HG03521 (cell line): Measurements from ENCODE around the gene HNRNPA1L2.
A peak's percentile ranks its signal among the peaks of the same experiment; 100 is the strongest.
"Not testable (repeated sequence)": the region's sequence is repeated elsewhere in the genome, so short reads cannot be mapped to it uniquely, and the experiment has no call there.

ENCODE experiments used
- ATAC-seq: cut with Tn5 transposase; IDR thresholded peaks from one replicate; pipeline ENCODE4 v1.9.1; 2021; ENCODE audit warnings: mild to moderate bottlenecking, moderate library complexity; ENCODE audit not compliant: unreplicated experiment

The HNRNPA1L2 gene

DNA sequence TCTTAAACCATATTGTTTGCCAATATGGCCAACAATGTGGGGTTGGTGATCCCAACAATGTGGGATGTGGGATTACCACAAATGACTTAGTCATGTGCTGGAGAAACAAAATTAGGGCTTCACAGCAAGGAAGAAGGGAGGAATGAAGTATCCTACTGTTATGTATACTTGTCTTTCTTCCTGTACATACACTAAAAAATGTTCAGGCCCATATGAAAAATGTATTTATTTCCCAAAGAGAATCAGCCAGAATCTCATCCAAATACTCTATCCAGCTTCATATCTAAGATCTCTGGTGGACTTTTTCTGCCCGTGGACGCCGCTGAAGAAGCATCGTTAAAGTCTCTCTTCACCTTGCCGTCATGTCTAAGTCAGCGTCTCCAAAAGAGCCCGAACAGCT is at the start of gene HNRNPA1L2:
HNRNPA1L2 (plus strand) TSS at position 301 of the 400 bp plus-strand sequence; CDS start at position 363, 62 bp downstream.
- ATAC-seq: no peak

DNA sequence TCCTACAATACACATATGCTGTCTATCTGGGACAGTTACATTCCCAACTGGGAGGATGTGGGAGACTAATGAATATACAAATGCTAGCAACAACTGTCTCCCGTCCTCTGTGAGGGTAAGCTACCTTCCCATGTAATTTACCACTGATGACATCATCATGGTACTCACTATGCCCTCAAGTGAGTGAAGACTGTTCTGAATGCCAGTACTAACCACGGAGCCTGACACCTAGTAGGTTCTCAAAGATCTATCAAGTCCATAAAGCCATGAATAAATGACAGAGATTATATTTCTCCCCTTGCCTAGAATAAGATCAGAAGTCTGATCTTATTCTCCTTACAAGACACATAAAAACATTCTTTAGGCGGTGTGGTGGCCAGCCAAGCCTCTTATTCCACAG is 49.1 kb upstream of the HNRNPA1L2 start:
- not testable (repeated sequence) for ATAC-seq

DNA sequence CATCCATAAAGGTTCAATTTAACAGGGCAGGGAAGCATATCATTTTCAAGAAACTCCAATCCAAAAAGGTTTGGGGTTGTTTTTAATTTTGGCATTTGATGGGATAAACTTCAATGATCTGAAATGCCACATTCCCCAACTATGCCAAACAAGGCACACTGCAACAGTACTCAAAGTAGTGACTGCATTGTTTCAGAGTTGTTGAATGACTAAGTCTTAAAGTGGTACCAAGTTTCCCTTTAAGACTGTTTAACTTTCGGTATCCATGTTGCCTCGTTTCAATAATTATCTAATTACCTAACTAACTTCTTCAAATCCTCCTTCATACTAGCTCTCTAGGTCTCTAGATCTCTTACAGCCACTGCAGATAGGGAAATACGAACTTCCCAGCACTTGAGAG is 48.4 kb upstream of the HNRNPA1L2 start:
- ATAC-seq: not testable (repeated sequence)

DNA sequence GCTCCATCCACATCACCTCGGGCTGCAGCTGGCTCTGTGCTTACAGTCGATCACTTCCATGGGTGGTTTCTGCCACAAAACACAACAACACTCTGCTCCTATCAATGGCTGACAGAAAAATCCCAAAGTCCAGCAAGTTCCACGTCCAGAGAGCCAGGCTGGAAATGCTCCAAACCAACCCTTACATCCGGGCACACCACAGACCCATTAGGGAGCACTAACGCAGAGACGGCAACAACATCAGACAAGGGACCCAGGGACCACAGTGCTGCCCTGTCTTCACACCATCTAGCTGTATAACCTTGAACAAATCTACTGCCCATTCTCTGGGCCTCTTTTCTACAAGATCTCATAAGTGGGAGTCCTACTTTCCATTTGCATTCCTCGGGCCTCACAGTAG is 47.9 kb upstream of the HNRNPA1L2 start:
- not testable (repeated sequence) for ATAC-seq

DNA sequence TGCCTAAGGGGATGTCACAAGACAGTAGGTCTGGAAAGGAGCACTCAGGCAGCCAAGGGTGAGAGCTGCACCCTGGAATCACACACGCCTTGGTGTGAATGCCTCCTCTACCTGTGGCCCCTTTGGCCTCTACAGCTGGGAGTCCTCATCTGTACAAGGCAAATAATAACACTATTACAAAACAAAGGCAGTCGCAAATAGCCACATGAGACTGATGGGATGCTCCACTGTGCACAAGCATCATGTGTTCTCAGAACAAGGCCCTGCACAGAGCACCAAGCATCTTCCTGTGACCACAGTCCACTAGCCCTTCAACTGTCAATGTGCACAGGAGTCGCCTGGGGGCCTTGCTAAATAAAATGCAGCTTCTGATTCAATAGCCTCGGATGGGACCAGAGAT is 44.6 kb upstream of the HNRNPA1L2 start:
- ATAC-seq: no peak

DNA sequence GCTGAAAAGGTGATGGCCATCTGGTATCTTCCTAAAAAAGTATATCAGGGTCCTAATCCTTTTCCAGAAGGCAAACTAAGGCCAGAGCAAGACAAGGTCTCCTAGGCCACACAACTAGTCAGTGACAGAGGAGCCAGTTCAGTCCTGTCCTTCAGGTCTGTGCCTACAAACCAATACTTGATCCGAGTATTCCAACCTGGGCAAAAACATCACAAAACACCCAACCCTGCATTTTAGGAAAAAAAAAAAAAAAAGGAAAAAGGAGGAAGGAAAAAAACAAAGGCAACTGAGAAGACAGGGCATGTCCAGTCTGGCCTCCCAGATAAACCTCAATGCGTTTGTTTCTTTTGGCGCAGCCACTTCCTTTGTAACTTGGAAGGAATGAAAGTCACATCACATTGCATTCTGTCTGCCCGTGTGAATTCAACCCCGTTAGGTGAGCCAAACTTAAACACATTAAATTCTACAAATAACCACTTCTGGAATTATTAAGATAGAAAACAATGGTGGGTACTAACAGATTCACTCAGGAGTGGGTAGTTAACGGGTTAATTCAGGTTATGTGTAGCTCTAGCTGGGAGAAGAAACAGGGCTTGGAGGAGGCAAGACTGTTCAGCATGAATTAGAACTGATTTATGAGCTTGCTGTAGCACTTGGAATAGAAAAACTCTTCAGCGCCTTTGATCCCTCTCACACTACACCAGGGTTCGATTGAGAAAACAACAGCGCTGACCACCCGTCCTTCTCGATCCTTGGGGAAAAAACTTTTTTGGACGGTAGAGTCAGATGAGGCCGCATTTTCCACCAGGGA is 43.0 kb upstream of the HNRNPA1L2 start:
- no peak for ATAC-seq

DNA sequence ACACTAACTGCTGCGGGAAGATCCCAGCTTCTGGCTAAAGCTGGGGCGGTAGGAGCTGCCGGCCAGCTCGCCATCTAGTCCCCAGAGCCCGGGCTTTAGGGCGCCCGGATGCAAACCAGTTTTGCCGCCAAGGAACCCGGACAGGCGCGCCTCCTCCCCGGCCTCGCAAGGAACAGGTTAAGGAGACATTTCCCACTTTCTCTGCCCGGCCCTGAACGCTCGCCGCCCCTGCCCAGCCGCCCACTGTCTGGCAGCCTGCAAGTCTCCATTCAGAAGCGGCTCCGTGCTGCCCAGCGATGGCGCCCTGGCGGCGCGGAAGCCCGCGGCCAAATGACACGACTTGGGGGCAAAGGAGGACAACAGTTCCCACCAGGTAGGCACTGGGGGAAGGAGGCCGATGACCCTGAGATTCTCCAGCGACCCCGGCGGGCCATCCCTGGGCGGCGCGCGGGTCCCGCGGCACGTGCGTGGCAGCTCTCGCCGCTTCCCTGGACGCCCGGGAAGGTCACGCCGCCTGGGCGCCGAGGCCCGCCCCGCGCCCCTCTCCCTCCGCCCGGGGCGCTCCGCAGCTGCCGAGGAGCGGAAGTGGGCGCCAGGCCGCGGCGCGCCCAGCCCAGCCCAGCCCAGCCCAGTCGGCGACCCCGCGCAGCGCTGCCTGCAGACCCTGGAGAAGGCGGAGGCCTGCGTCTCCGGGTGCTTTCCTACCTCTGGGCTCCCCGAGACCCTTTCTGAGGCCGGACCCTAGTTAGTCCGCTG is 42.2 kb upstream of the HNRNPA1L2 start:
- no peak for ATAC-seq

DNA sequence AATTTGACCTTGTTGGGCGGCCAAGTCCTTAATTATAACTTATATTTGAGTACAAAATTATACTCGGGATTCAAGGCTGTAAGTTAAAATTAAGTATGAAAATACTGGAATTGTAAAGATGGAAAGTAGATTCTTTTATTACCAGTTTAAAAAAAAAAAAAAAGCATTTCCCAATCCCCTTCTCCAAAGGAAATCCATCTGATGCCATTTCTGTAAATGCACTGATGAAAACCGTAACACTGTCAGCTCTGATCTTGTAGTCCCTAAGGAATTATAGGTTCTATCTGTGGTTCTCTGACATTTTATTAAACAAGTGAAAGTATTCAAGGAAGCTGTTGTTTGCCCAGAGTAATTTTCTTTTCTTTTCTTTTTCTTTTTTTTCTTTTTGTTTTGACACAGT is 41.6 kb upstream of the HNRNPA1L2 start:
- no peak for ATAC-seq

DNA sequence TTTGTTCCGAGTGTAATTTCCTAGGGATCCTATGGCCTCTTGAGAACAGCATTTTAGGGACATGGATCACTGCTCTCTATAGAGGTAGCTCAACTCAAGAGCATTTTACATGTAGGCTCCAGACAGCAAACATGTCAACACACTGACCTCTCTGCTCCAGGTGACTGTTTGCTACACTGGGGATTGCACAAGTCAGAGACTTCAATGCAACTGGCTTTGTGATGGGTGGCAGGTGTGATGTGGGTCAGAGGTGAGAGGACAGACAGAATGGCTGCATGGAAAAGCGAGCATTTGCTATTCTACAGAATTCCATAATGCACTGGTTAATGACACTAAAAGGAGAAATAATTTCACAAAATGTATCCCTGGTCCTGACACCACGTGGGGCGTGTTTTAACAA is 38.9 kb upstream of the HNRNPA1L2 start:
- ATAC-seq: not testable (repeated sequence)

DNA sequence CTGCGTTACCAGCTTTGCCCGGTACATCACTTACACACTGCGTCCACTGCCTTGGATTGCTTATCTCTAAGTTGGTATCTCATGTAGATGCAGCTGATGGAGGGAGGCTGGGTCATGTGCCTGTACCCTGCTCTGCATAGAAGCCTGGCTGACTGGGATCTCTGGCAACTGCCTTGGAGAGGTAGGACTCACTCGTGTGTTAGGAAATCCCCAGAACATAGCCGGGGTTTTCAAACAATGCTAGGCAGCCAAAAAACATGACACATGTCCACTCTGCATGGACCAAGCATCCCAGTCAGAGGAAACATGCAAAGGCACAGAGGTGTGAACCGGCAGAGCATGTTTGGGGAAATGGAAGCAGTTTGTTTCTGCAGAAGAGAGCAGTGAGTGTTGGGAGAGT is 36.1 kb upstream of the HNRNPA1L2 start:
- ATAC-seq: not testable (repeated sequence)

DNA sequence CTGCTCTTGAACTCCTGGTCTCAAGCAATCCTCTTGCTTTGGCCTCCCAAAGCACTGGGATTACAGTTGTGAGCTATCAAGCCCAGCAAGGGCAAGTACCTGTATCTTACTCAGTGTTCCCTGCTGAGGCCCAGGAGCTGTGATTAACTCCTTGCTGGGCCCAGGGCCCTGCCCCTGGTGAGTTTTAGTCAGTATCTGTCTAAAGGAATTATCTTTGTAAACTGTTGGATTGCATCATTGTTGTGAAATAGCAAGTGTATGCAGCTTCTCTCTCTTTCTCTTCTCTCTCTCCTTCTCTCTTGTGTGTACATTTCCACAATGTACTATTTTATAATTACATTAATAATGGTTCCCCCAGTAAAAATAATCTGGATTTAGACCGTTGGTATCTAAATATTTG is 35.4 kb upstream of the HNRNPA1L2 start:
- not testable (repeated sequence) for ATAC-seq

DNA sequence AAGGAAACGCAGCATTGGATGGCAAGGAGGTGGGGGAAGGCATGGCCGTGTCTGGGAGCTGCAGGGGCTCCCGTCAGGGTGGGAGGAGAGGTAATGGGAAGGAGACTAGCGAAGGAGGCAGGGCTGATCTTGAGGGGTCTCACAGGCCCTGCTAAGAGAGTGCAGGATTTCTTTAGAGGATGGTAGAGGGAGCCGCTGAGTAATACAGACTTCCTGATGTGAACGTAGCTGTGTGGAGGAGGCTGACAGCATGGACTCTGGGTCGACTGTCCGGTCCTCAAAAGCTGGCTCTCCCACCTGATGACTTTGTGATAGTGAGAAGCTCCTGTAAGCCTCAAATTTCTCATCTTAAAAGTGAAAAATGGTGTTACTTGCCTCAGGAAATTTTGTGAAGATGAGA is 34.0 kb upstream of the HNRNPA1L2 start:
- not testable (repeated sequence) for ATAC-seq

DNA sequence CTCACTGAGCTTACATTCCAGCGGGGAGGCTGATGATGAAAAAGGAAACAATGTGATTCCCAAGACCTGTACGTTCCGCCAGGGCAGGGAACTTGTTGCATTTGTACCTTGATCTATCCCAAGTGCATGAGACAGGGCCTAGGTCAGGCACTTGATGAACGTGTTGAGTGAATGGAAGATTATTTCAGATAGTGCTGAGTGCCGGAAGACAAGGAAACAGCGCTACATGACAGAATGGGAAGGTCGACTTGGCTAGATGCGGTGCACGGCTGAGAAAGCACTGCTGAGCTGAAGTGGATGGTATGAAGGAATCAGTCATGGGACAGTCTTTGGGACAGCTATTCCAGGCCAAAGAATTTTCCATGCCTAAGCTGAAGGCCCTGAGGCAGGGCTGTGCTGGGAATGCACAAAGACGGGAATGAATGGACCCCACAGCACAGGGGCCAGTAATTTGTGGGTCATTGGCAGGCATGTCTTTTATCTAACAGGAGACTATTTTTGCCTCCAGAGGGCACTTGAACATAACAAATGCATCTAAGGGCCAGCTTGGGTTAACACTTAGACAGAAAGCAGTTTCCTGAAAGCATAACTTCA is 33.1 kb upstream of the HNRNPA1L2 start:
- peak; percentile 66 for ATAC-seq

DNA sequence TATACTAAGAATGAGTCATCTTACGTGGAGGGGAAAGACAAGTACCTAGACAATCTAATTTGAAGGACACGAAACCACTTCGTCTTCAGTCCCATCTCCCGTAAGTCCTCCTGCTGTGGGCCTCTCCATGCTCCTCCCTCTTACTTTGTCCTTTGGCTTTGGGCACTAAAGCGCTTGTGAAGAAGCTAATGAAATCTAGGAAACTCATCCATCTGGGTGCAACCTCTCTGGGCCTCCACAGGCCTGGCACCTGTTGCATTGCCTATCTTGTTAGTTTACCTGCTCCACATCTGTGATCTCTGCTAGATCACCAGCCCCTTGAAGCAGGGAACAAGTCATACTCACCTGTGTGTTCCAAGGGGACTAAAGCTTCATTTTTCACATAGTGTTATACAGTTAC is 32.1 kb upstream of the HNRNPA1L2 start:
- not testable (repeated sequence) for ATAC-seq

DNA sequence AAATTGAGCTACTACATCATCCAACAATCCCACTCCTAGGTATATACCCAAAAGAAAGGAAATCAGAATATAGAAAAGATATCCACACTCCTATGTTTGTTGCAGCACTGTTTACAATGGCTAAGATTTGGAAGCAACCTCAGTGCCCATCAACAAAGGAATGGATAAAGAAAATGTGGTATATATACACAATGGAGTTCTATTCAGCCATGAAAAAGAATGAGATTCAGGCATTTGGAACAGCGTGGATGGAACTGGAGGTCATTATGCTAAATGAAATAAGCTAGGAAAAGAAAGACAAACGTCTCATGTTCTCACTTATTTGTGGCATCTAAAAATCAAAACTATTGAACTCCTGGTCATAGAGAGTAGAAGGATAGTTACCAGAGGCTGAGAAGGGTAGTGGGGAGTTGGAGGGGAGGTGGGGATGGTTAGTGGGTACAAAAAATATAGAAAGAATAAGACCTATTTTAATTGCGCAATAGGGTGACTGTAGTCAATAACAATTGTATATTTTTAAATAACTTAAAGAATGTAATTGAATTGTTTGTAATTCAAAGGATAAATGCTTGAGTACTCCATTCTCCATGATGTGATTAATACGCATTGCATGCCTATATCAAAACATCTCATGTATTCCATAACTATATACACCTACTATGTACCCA is 27.0 kb upstream of the HNRNPA1L2 start:
- ATAC-seq: no peak

DNA sequence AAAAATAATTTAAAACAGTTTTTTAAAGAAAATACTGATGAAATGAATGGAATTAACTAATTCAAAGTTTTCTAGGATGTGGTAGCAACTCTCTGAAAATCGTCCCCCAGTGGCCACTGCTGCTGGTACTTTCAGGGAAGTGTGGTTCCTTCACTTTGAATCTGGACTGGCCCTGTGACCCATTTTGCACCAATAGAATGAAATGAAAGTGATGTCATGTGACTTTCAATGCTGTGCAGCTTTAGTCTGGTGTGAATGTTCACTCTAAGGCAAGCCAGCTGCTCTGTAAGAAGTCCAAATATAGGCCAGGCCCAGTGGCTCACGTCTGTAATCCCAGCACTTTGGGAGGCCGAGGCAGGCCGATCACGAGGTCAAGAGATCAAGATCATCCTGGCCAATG is 26.4 kb upstream of the HNRNPA1L2 start:
- no peak for ATAC-seq

DNA sequence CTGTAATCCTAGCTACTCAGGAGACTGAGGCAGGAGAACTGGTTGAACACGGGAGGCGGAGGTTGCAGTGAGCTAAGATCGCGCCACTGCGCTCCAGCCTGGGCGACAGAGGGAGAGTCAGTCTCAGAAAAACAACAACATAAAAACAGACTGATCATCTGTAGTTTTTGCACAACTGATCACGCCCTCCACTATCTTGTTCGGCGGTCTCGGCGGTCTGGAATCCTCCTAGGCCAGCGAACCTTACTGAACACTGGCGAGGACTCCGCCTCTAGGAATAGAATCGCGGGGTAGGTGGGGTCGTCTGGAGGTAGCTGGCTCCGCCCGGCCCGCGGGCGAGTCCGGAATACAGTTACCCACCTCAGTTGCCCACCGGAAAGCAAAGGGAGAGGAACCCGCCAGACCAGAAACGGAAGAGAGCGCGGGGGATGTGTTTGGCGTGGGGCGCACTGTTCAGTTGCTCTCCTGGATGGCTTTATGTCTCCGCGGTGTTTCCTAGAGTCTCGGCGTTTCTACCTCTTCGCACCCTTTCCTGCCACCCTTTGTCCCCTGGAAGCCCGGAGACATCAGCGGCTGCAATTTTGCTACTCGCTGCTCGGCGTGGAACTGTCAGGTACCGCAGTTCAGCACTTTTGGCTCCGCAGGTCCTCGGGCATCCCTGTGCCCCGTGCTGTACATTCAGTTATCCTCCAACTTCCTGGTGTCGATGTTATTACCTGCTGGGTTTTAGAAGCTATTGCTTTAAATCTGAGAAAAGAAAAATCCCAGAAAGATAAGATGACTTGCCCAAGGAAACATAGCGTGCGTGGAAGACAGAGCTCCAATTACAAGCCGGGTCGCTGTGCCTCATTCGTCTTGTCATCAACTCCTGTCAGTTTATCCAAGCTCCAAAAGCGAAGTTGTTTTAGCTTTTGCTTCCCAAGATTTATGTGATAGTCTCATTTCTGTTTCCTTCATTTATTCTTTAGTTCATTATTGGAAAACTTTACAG is 24.9 kb upstream of the HNRNPA1L2 start:
- ATAC-seq: peak; percentile 95

DNA sequence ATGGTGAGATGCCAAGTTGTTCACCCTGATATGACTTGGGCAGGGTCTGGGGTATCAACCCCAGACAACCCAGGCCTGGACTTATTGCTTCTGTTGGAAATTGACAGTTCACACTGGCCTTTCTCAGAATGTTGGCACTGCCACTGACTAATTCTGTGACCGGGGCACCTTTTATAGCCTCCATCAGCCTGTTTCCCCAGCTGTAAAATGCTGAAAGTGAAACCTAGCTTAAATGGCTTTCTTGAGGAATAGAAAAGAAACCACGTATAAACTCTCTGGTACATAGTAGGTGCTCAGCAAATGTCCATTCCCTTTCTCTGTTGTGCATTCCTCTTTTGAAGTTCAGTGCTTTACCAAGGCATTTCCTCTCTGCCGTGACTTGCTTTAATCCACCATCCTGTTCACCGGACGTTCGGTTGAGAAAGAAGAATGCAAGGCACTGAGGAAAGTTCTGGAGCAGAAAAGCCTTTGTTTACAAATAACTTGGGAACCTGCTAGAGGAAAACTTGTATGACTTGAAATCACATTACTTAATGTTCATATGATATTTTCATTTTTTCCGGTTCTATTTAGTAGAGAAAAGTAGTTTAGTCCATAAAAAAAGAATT is 11.0 kb upstream of the HNRNPA1L2 start:
- not testable (repeated sequence) for ATAC-seq

DNA sequence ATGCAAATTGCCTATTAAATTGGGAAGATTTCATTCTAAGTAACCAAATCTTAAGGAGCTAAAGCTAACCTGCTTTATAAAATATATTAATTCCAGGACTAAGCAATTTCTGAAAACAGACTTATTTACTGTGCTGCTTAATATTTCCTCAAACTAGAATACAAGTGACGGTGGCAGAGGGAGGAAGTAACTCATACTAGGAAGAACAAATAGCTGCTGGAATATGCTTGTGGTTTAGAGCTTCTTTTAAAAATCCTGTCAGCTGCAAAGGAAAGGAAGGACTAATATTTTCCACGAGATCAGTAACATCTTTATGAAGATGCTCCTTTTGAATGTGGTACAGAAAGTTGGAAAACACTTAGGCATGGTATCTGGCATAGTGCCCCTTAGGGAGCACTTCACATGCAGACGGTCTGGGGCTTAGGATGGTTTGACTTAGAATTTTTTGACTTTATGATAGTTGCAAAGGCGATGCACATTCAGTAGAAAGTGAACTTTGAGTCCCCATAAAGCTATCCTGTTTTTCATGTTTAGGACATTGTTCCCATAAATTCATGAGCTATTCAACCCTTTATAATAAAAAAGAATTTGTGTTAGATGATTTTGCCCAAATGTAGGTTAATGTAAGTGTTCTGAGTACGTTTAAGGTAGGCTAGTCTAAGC is 3.4 kb upstream of the HNRNPA1L2 start:
- ATAC-seq: no peak
